ENCODE data around the gene SMAD3.
A peak's percentile ranks its signal among the peaks of the same experiment; 100 is the strongest.
"Not testable (repeated sequence)": the region's sequence is repeated elsewhere in the genome, so short reads cannot be mapped to it uniquely, and the experiment has no call there.

Gene SMAD3

GRCh38 chr15:67065531-67066005 is at the start of gene SMAD3:
TSS of gene SMAD3 (plus strand) at chr15:67065602. CDS start at chr15:67066155, 553 bp downstream.
- DNase-seq, result peak; percentile 90

GRCh38 chr15:67017311-67017710 is 48.1 kb upstream of the SMAD3 start:
- no peak for DNase-seq

GRCh38 chr15:67018026-67018425 is 47.4 kb upstream of the SMAD3 start:
- DNase-seq, result no peak

- no peak for DNase-seq
Measured at GRCh38 chr15:67018441-67018840, 47.0 kb upstream of the SMAD3 start.

- DNase-seq, result no peak
Measured at GRCh38 chr15:67019069-67019468, 46.3 kb upstream of the SMAD3 start.

GRCh38 chr15:67019884-67020520 is 45.4 kb upstream of the SMAD3 start:
- no peak for DNase-seq

- DNase-seq, result not testable (repeated sequence)
Measured at GRCh38 chr15:67020668-67021067, 44.7 kb upstream of the SMAD3 start.

GRCh38 chr15:67021455-67021854 is 43.9 kb upstream of the SMAD3 start:
- no peak for DNase-seq

- DNase-seq, result no peak
Measured at GRCh38 chr15:67022587-67023105, 42.8 kb upstream of the SMAD3 start.

GRCh38 chr15:67023517-67024313 is 41.7 kb upstream of the SMAD3 start:
- DNase-seq, result no peak

- DNase-seq, result no peak
Measured at GRCh38 chr15:67024314-67024997, 40.9 kb upstream of the SMAD3 start.

GRCh38 chr15:67024998-67025368 is 40.4 kb upstream of the SMAD3 start:
- no peak for DNase-seq

GRCh38 chr15:67025719-67026609 is 39.4 kb upstream of the SMAD3 start:
- no peak for DNase-seq

- DNase-seq, result no peak
Measured at GRCh38 chr15:67026610-67026967, 38.8 kb upstream of the SMAD3 start.

GRCh38 chr15:67028440-67028839 is 37.0 kb upstream of the SMAD3 start:
- not testable (repeated sequence) for DNase-seq

GRCh38 chr15:67030036-67030762 is 35.2 kb upstream of the SMAD3 start:
- no peak for DNase-seq

GRCh38 chr15:67031331-67031730 is 34.1 kb upstream of the SMAD3 start:
- DNase-seq, result no peak

- DNase-seq, result no peak
Measured at GRCh38 chr15:67032608-67033007, 32.8 kb upstream of the SMAD3 start.

- peak; percentile 68 for DNase-seq
Measured at GRCh38 chr15:67033012-67033411, 32.4 kb upstream of the SMAD3 start.

GRCh38 chr15:67033571-67034044 is 31.8 kb upstream of the SMAD3 start:
- peak; percentile 66 for DNase-seq

- DNase-seq, result no peak
Measured at GRCh38 chr15:67035886-67036285, 29.5 kb upstream of the SMAD3 start.

Data from activated effector memory CD4-positive, alpha-beta T cell treated with anti-CD3 and anti-CD28 coated beads, Interleukin-2, amount 50 U/mL, for 16 hours (primary cell).